Aorta (tissue), 5 donors: ENCODE measurements around the gene NDC1. TPM values are rescaled to one million over a fixed set of nuclear protein-coding genes. Genes with fewer than 3 reads are reported as not detected.
"Not testable (repeated sequence)": the region's sequence is repeated elsewhere in the genome, so short reads cannot be mapped to it uniquely, and the experiment has no call there.

Experiments
- ATAC-seq: fragments of 200-7000 bp; cut with Tn5 transposase; one replicate; pipeline ENCODE4 v1.9.1; 2022; ENCODE audit warnings: moderate library complexity; ENCODE audit not compliant: low FRiP score
- DNase-seq, 2 donors: peaks; one replicate each; pipeline ENCODE4 v3.0.0-alpha.2; 2020
- H3K27ac ChIP-seq, 2 donors: one replicate each; pipeline ENCODE4 v1.5.1; 2013; ENCODE audit warnings: low read length in 2 of 2, mild to moderate bottlenecking in 2 of 2, moderate library complexity in 2 of 2, control low read depth in 1 of 2, inconsistent platforms in 1 of 2, low read depth in 1 of 2
- H3K27me3 ChIP-seq, 2 donors: one replicate each; pipeline ENCODE4 v1.6.1; 2013; ENCODE audit warnings: control low read depth in 1 of 2, low read length in 1 of 2, mild to moderate bottlenecking in 1 of 2, moderate library complexity in 1 of 2; ENCODE audit not compliant: insufficient read depth in 2 of 2, control insufficient read depth in 1 of 2
- H3K36me3 ChIP-seq, 2 donors: one replicate each; pipeline ENCODE4 v1.6.1; 2013; ENCODE audit warnings: control low read depth in 1 of 2, low read length in 1 of 2, mild to moderate bottlenecking in 1 of 2; ENCODE audit not compliant: insufficient read depth in 2 of 2, control insufficient read depth in 1 of 2
- H3K4me1 ChIP-seq, 2 donors: one replicate each; pipeline ENCODE4 v1.6.1; 2013; ENCODE audit warnings: low read length in 2 of 2, control low read depth in 1 of 2, mild to moderate bottlenecking in 1 of 2, moderate library complexity in 1 of 2; ENCODE audit not compliant: insufficient read depth in 2 of 2, control insufficient read depth in 1 of 2
- H3K4me3 ChIP-seq, 2 donors: one replicate each; pipeline ENCODE4 v1.5.1; 2013; ENCODE audit warnings: low read length in 2 of 2, control low read depth in 1 of 2, mild to moderate bottlenecking in 1 of 2
- H3K9me3 ChIP-seq: one replicate; pipeline ENCODE4 v1.6.1; 2013; ENCODE audit warnings: mild to moderate bottlenecking, low read length; ENCODE audit not compliant: control insufficient read depth
- WGBS, 2 donors: extraction: QIAGEN DNeasy Blood & Tissue Kit; methylation state at CpG; one replicate each; pipeline ENCODE4 v1.1.7; 2013; 5-methylcytosine and 5-hydroxymethylcytosine counted together
- intact Hi-C, 2 donors: fragments of 100-400 bp; cut with DNase I; formaldehyde crosslinking; loops; one replicate each; pipeline versions ENCODE4 v1.14.2 to v1.15.0; 2022
- polyA plus RNA-seq, 2 donors: library from polyadenylated mRNA; stranded (reverse); fragments of 200-250 nt; gene quantifications; one replicate each; pipeline ENCODE4 v1.2.3, GENCODE V29; 2013
- total RNA-seq, 2 donors: library from RNA; stranded (reverse); fragmentation: NEBNext Ultra II Directional; extraction: Animal tissue kit (Norgen Biotek cat#: 25700); gene quantifications; one replicate each; pipeline ENCODE4 v1.2.1, GENCODE V29; 2021
- donor health status: healthy with polysubstance abuse.
- donor health status: Bipolar disorder and iron deficiency.
- donor health status: DM: no; HTN: no; CAD: no.
- donor health status: DM: no; HTN: no; CAD: no.
- donor health status: DM: yes; HTN: yes; CAD: no.

The NDC1 gene
- total and polyA plus RNA-seq, 4 donors, result 2.6 to 6.9 (median 5.1) TPM

GRCh38 chr1:53819387-53819786, 18.7 kb downstream of the NDC1 start:
- DNase-seq (no peak), ATAC-seq (no peak)
- intact Hi-C loops, result no loop called here

GRCh38 chr1:53816584-53816983, 21.5 kb downstream of the NDC1 start:
- H3K27ac ChIP-seq, H3K27me3 ChIP-seq, H3K9me3 ChIP-seq, intact Hi-C loops, DNase-seq, ATAC-seq, H3K4me3 ChIP-seq, H3K36me3 ChIP-seq, H3K4me1 ChIP-seq: not testable (repeated sequence)
- WGBS, 2 donors, result 96 to 100% methylated on average over 1 of the region's 1 CpG

More at GRCh38 chr1:53819387-53819786, 18.7 kb downstream of the NDC1 start:
- Histone ChIP-seq H3K36me3 (peaks cover 0 to 4% of the 10 kb centered on the region in 2 donors), H3K9me3 (no peaks in the 10 kb centered on the region), H3K27ac (no peak overlapping the region), H3K27me3 (no peaks in the 10 kb centered on the region), H3K4me1 (no peaks in the 10 kb centered on the region), H3K4me3 (no peak overlapping the region)

- H3K9me3 ChIP-seq, H3K27me3 ChIP-seq, H3K4me3 ChIP-seq, ATAC-seq, H3K4me1 ChIP-seq, intact Hi-C loops, H3K27ac ChIP-seq, DNase-seq, H3K36me3 ChIP-seq: not testable (repeated sequence)
- WGBS, 2 donors, result 95 to 97% methylated on average over 1 of the region's 1 CpG
Observed at GRCh38 chr1:53815484-53815883, 22.6 kb downstream of the NDC1 start.

- Histone ChIP-seq H3K27ac (no peak overlapping the region), H3K36me3 (no peaks in the 10 kb centered on the region), H3K4me1 (no peaks in the 10 kb centered on the region), H3K9me3 (no peaks in the 10 kb centered on the region), H3K27me3 (no peaks in the 10 kb centered on the region), H3K4me3 (no peak overlapping the region)
- no peak for ATAC-seq
- 95 to 96% methylated on average over 4 of the region's 4 CpGs for WGBS, 2 donors
- no peak for DNase-seq
- intact Hi-C loops, result no loop called here
Observed at GRCh38 chr1:53811414-53811851, 26.7 kb downstream of the NDC1 start.

- ATAC-seq (no peak), DNase-seq (no peak)
- H3K27ac ChIP-seq, result no peak overlapping the region
- no peaks in the 10 kb centered on the region for H3K27me3 ChIP-seq
- H3K9me3 ChIP-seq, result no peaks in the 10 kb centered on the region
- H3K36me3 ChIP-seq, result no peaks in the 10 kb centered on the region
- 99 to 100% methylated on average over 2 of the region's 2 CpGs for WGBS, 2 donors
- no peaks in the 10 kb centered on the region for H3K4me1 ChIP-seq
- intact Hi-C loops, result no loop called here
- H3K4me3 ChIP-seq, result no peak overlapping the region
Observed at GRCh38 chr1:53810497-53810896, 27.6 kb downstream of the NDC1 start.

- WGBS, 2 donors, result 97 to 98% methylated on average over 5 of the region's 5 CpGs
- Histone ChIP-seq H3K4me3 (no peak overlapping the region), H3K4me1 (no peaks in the 10 kb centered on the region), H3K36me3 (peaks cover 0 to 2% of the 10 kb centered on the region in 2 donors), H3K27me3 (no peaks in the 10 kb centered on the region), H3K27ac (no peak overlapping the region), H3K9me3 (no peaks in the 10 kb centered on the region)
- DNase-seq (no peak), ATAC-seq (no peak)
- intact Hi-C loops, result no loop called here
Observed at GRCh38 chr1:53810007-53810406, 28.1 kb downstream of the NDC1 start.

- ATAC-seq (no peak), DNase-seq (no peak)
- Histone ChIP-seq H3K4me3 (no peak overlapping the region), H3K4me1 (no peaks in the 10 kb centered on the region), H3K9me3 (no peaks in the 10 kb centered on the region), H3K27me3 (no peaks in the 10 kb centered on the region), H3K27ac (no peak overlapping the region), H3K36me3 (peaks cover 0 to 2% of the 10 kb centered on the region in 2 donors)
- WGBS, 2 donors, result 75 to 85% methylated on average over 5 of the region's 5 CpGs
- intact Hi-C loops, result no loop called here
Observed at GRCh38 chr1:53807916-53808315, 30.2 kb downstream of the NDC1 start.

GRCh38 chr1:53804791-53805505, 33.1 kb downstream of the NDC1 start:
- 92 to 95% methylated on average over 3 of the region's 3 CpGs for WGBS, 2 donors
- intact Hi-C loops, result no loop called here
- ATAC-seq (no peak), DNase-seq (no peak)
- Histone ChIP-seq H3K27ac (no peak overlapping the region), H3K9me3 (no peaks in the 10 kb centered on the region), H3K27me3 (no peaks in the 10 kb centered on the region), H3K4me1 (no peaks in the 10 kb centered on the region), H3K36me3 (peaks cover 0 to 2% of the 10 kb centered on the region in 2 donors), H3K4me3 (no peak overlapping the region)

- no peaks in the 10 kb centered on the region for H3K27me3 ChIP-seq
- H3K36me3 ChIP-seq, result peaks cover 0 to 2% of the 10 kb centered on the region in 2 donors
- intact Hi-C loops, result no loop called here
- no peaks in the 10 kb centered on the region for H3K9me3 ChIP-seq
- no peak overlapping the region for H3K4me3 ChIP-seq
- DNase-seq (no peak), ATAC-seq (no peak)
- no peaks in the 10 kb centered on the region for H3K4me1 ChIP-seq
- no peak overlapping the region for H3K27ac ChIP-seq
- 94 to 97% methylated on average over 7 of the region's 7 CpGs for whole genome bisulfite sequencing, 2 donors
Observed at GRCh38 chr1:53804181-53804580, 33.9 kb downstream of the NDC1 start.
